ENCODE results near the gene TMEM43. TPM values are rescaled to one million over a fixed set of nuclear protein-coding genes. Genes with fewer than 3 reads are reported as not detected.

Gene TMEM43
- total RNA-seq, 2 experiments from 2014 or later: 18.3 to 19.8 TPM

GRCh38 chr3:14133188-14133800 is 8.4 kb downstream of the TMEM43 start:
- CTCF ChIA-PET: no interaction called here
- peaks cover 4% of the 10 kb centered on the region for H3K4me1 Mint-ChIP-seq (ENCODE audit: low read depth)
- no peak for DNase-seq
- no peak overlapping the region for H3K27ac Mint-ChIP-seq
- no peaks in the 10 kb centered on the region for H3K9me3 Mint-ChIP-seq
- H3K27me3 Mint-ChIP-seq (ENCODE audit: low read depth): no peaks in the 10 kb centered on the region
- no peak overlapping the region for H3K4me3 Mint-ChIP-seq
- peaks cover 28% of the 10 kb centered on the region for H3K36me3 Mint-ChIP-seq (ENCODE audit: low read depth)
- intact Hi-C loops (cut with micrococcal nuclease): no loop called here

GRCh38 chr3:14133876-14134275 is 9.0 kb downstream of the TMEM43 start:
- peaks cover 24% of the 10 kb centered on the region for H3K36me3 Mint-ChIP-seq (ENCODE audit: low read depth)
- H3K27ac Mint-ChIP-seq: no peak overlapping the region
- H3K9me3 Mint-ChIP-seq: no peaks in the 10 kb centered on the region
- no peak overlapping the region for H3K4me3 Mint-ChIP-seq
- intact Hi-C loops (cut with micrococcal nuclease): no loop called here
- DNase-seq: no peak
- CTCF ChIA-PET: no interaction called here
- no peaks in the 10 kb centered on the region for H3K27me3 Mint-ChIP-seq (ENCODE audit: low read depth)
- peaks cover 2% of the 10 kb centered on the region for H3K4me1 Mint-ChIP-seq (ENCODE audit: low read depth)

GRCh38 chr3:14134291-14134690 is 9.4 kb downstream of the TMEM43 start:
- H3K36me3 Mint-ChIP-seq (ENCODE audit: low read depth): peaks cover 22% of the 10 kb centered on the region

GRCh38 chr3:14135581-14135980 is 10.7 kb downstream of the TMEM43 start:
- Mint-ChIP-seq H3K4me1 (ENCODE audit: low read depth) (peaks cover 4% of the 10 kb centered on the region), H3K36me3 (ENCODE audit: low read depth) (peaks cover 19% of the 10 kb centered on the region), H3K4me3 (no peak overlapping the region), H3K27me3 (ENCODE audit: low read depth) (no peaks in the 10 kb centered on the region), H3K9me3 (no peaks in the 10 kb centered on the region), H3K27ac (no peak overlapping the region)
- no peak for DNase-seq
- CTCF ChIA-PET: no interaction called here
- intact Hi-C loops (cut with micrococcal nuclease): no loop called here

More at GRCh38 chr3:14134291-14134690, 9.4 kb downstream of the TMEM43 start:
- Mint-ChIP-seq H3K9me3 (no peaks in the 10 kb centered on the region), H3K27me3 (ENCODE audit: low read depth) (no peaks in the 10 kb centered on the region), H3K27ac (no peak overlapping the region), H3K4me1 (ENCODE audit: low read depth) (no peaks in the 10 kb centered on the region), H3K4me3 (no peak overlapping the region)
- CTCF ChIA-PET: no interaction called here
- no peak for DNase-seq
- intact Hi-C loops (cut with micrococcal nuclease): no loop called here

GRCh38 chr3:14137004-14137403 is 12.2 kb downstream of the TMEM43 start:
- no peaks in the 10 kb centered on the region for H3K9me3 Mint-ChIP-seq
- H3K4me3 Mint-ChIP-seq: no peak overlapping the region
- peaks cover 17% of the 10 kb centered on the region for H3K4me1 Mint-ChIP-seq (ENCODE audit: low read depth)
- intact Hi-C loops (cut with micrococcal nuclease): no loop called here
- no peak for DNase-seq
- no peak overlapping the region for H3K27ac Mint-ChIP-seq
- peaks cover 15% of the 10 kb centered on the region for H3K36me3 Mint-ChIP-seq (ENCODE audit: low read depth)
- CTCF ChIA-PET: interaction anchor here (1.5 kb wide), 1 partner anchor 12 kb away, joined by 4 read pairs; the partner anchor contains the start of genes CHCHD4 and TMEM43
- no peaks in the 10 kb centered on the region for H3K27me3 Mint-ChIP-seq (ENCODE audit: low read depth)

GRCh38 chr3:14137445-14137844 is 12.6 kb downstream of the TMEM43 start:
- CTCF ChIA-PET: interaction anchor here (0.6 to 1.5 kb wide), 3 partner anchors 12 to 1400 kb away, joined by 3 to 4 read pairs (median 4); partner anchors contain the start of genes CHCHD4 and TMEM43
- Mint-ChIP-seq H3K36me3 (ENCODE audit: low read depth) (peaks cover 17% of the 10 kb centered on the region), H3K9me3 (no peaks in the 10 kb centered on the region), H3K4me1 (ENCODE audit: low read depth) (peaks cover 22% of the 10 kb centered on the region), H3K27me3 (ENCODE audit: low read depth) (no peaks in the 10 kb centered on the region), H3K27ac (no peak overlapping the region), H3K4me3 (no peak overlapping the region)
- intact Hi-C loops (cut with micrococcal nuclease): no loop called here
- no peak for DNase-seq

- CTCF ChIA-PET: interaction anchor here (0.6 to 1.5 kb wide), 3 partner anchors 13 to 1401 kb away, joined by 3 to 4 read pairs (median 4); partner anchors contain the start of genes CHCHD4 and TMEM43
- no peaks in the 10 kb centered on the region for H3K9me3 Mint-ChIP-seq
- H3K36me3 Mint-ChIP-seq (ENCODE audit: low read depth): peaks cover 17% of the 10 kb centered on the region
- peak overlapping the region; percentile 15 for H3K27ac Mint-ChIP-seq
- no peaks in the 10 kb centered on the region for H3K27me3 Mint-ChIP-seq (ENCODE audit: low read depth)
- H3K4me1 Mint-ChIP-seq (ENCODE audit: low read depth): peaks cover 30% of the 10 kb centered on the region
- no peak for DNase-seq
- intact Hi-C loops (cut with micrococcal nuclease): no loop called here
- H3K4me3 Mint-ChIP-seq: no peak overlapping the region
Measured at GRCh38 chr3:14138109-14138877, 13.4 kb downstream of the TMEM43 start.

GRCh38 chr3:14138878-14139655 is 14.2 kb downstream of the TMEM43 start:
- CTCF ChIA-PET: no interaction called here
- no peaks in the 10 kb centered on the region for H3K9me3 Mint-ChIP-seq
- DNase-seq: no peak
- H3K4me3 Mint-ChIP-seq: no peak overlapping the region
- peaks cover 17% of the 10 kb centered on the region for H3K36me3 Mint-ChIP-seq (ENCODE audit: low read depth)
- intact Hi-C loops (cut with micrococcal nuclease): no loop called here
- peaks cover 37% of the 10 kb centered on the region for H3K4me1 Mint-ChIP-seq (ENCODE audit: low read depth)
- H3K27ac Mint-ChIP-seq: no peak overlapping the region
- no peaks in the 10 kb centered on the region for H3K27me3 Mint-ChIP-seq (ENCODE audit: low read depth)

- DNase-seq: no peak
- H3K4me3 Mint-ChIP-seq: no peak overlapping the region
- no peaks in the 10 kb centered on the region for H3K9me3 Mint-ChIP-seq
- peaks cover 17% of the 10 kb centered on the region for H3K36me3 Mint-ChIP-seq (ENCODE audit: low read depth)
- H3K27ac Mint-ChIP-seq: no peak overlapping the region
- H3K4me1 Mint-ChIP-seq (ENCODE audit: low read depth): peaks cover 43% of the 10 kb centered on the region
- CTCF ChIA-PET: no interaction called here
- H3K27me3 Mint-ChIP-seq (ENCODE audit: low read depth): no peaks in the 10 kb centered on the region
- intact Hi-C loops (cut with micrococcal nuclease): no loop called here
Measured at GRCh38 chr3:14139771-14140170, 14.9 kb downstream of the TMEM43 start.

- intact Hi-C loops (cut with micrococcal nuclease): no loop called here
- H3K4me3 Mint-ChIP-seq: no peak overlapping the region
- peaks cover 16% of the 10 kb centered on the region for H3K36me3 Mint-ChIP-seq (ENCODE audit: low read depth)
- no peaks in the 10 kb centered on the region for H3K27me3 Mint-ChIP-seq (ENCODE audit: low read depth)
- H3K4me1 Mint-ChIP-seq (ENCODE audit: low read depth): peaks cover 48% of the 10 kb centered on the region
- H3K27ac Mint-ChIP-seq: no peak overlapping the region
- CTCF ChIA-PET: no interaction called here
- no peak for DNase-seq
- H3K9me3 Mint-ChIP-seq: no peaks in the 10 kb centered on the region
Measured at GRCh38 chr3:14140668-14141067, 15.8 kb downstream of the TMEM43 start.

- DNase-seq: peak; percentile 16
- CTCF ChIA-PET: no interaction called here
- peaks cover 48% of the 10 kb centered on the region for H3K4me1 Mint-ChIP-seq (ENCODE audit: low read depth)
- no peak overlapping the region for H3K4me3 Mint-ChIP-seq
- peaks cover 16% of the 10 kb centered on the region for H3K36me3 Mint-ChIP-seq (ENCODE audit: low read depth)
- H3K9me3 Mint-ChIP-seq: no peaks in the 10 kb centered on the region
- H3K27me3 Mint-ChIP-seq (ENCODE audit: low read depth): no peaks in the 10 kb centered on the region
- H3K27ac Mint-ChIP-seq: no peak overlapping the region
- intact Hi-C loops (cut with micrococcal nuclease): no loop called here
Measured at GRCh38 chr3:14141144-14141543, 16.3 kb downstream of the TMEM43 start.

- no peak overlapping the region for H3K4me3 Mint-ChIP-seq
- no peaks in the 10 kb centered on the region for H3K27me3 Mint-ChIP-seq (ENCODE audit: low read depth)
- peaks cover 16% of the 10 kb centered on the region for H3K36me3 Mint-ChIP-seq (ENCODE audit: low read depth)
- H3K9me3 Mint-ChIP-seq: no peaks in the 10 kb centered on the region
- no peak for DNase-seq
- H3K27ac Mint-ChIP-seq: peak overlapping the region; percentile 83
- CTCF ChIA-PET: no interaction called here
- peaks cover 48% of the 10 kb centered on the region for H3K4me1 Mint-ChIP-seq (ENCODE audit: low read depth)
- intact Hi-C loops (cut with micrococcal nuclease): loop anchor here (2.0 kb wide), 1 partner anchor 245 kb away; no protein-coding TSS in a partner anchor
Measured at GRCh38 chr3:14141602-14142341, 16.9 kb downstream of the TMEM43 start.
